Keratinocyte (primary cell): Measurements from ENCODE around the gene CCDC9. TPM values are rescaled to one million over a fixed set of nuclear protein-coding genes. Genes with fewer than 3 reads are reported as not detected.

Source experiments
- DNase-seq: peaks from one replicate; pipeline ENCODE4 v3.0.0-alpha.2; 2011; ENCODE audit warnings: low read depth, missing footprints, low spot score
- FAIRE-seq: peaks from 2 replicates; lab custom pipeline; 2011; peaks lifted over from hg19 to GRCh38; lab: Jason Lieb, UNC
- H2AFZ ChIP-seq: 2 replicates; pipeline ENCODE4 v1.6.0; 2012; ENCODE audit warnings: low read length, control low read depth, inconsistent platforms; ENCODE audit not compliant: control insufficient read depth
- H3K27ac ChIP-seq: 2 replicates; pipeline ENCODE4 v1.5.1; 2011; ENCODE audit warnings: low read length; ENCODE audit not compliant: control insufficient read depth, insufficient read depth
- H3K27me3 ChIP-seq: 3 replicates; pipeline ENCODE4 v1.6.0; 2011; ENCODE audit warnings: low read length; ENCODE audit not compliant: control insufficient read depth, insufficient read depth; ENCODE audit errors: extremely low read depth
- H3K36me3 ChIP-seq, 2 experiments: 2 replicates in 1 of 2; 3 replicates in 1 of 2; pipeline ENCODE4 v1.5.1; 2011; ENCODE audit warnings: low read length in 2 of 2, mild to moderate bottlenecking in 1 of 2; ENCODE audit not compliant: control insufficient read depth in 2 of 2, insufficient read depth in 2 of 2; ENCODE audit errors: extremely low read depth in 1 of 2
- H3K4me1 ChIP-seq: 3 replicates; pipeline ENCODE4 v1.5.1; 2011; ENCODE audit warnings: low read length; ENCODE audit not compliant: control insufficient read depth, insufficient read depth; ENCODE audit errors: extremely low read depth
- H3K4me2 ChIP-seq: 3 replicates; pipeline ENCODE4 v1.6.0; 2011; ENCODE audit warnings: low read depth, low read length; ENCODE audit not compliant: control insufficient read depth, insufficient read depth; ENCODE audit errors: extremely low read depth
- H3K4me3 ChIP-seq, 3 experiments: fragments of 200-600 bp in 1 of 3; sonication (generic) in 1 of 3; 2 replicates in 2 of 3; 3 replicates in 1 of 3; pipeline ENCODE4 v1.5.1; 2011 to 2016; ENCODE audit warnings: low read length in 3 of 3, mild to moderate bottlenecking in 3 of 3, control low read depth in 2 of 3, inconsistent platforms in 1 of 3, low read depth in 1 of 3, mixed read lengths in 1 of 3, mixed run types in 1 of 3, moderate library complexity in 1 of 3; ENCODE audit not compliant: control insufficient read depth in 2 of 3, insufficient read depth in 2 of 3; ENCODE audit errors: extremely low read depth in 1 of 3
- H3K79me2 ChIP-seq: 2 replicates; pipeline ENCODE4 v1.6.0; 2012; ENCODE audit warnings: low read length; ENCODE audit not compliant: control insufficient read depth, insufficient read depth
- H3K9ac ChIP-seq: 3 replicates; pipeline ENCODE4 v1.6.0; 2011; ENCODE audit warnings: low read length; ENCODE audit not compliant: control insufficient read depth, insufficient read depth; ENCODE audit errors: extremely low read depth
- H3K9me1 ChIP-seq: 3 replicates; pipeline ENCODE4 v1.6.0; 2011; ENCODE audit warnings: low read length; ENCODE audit not compliant: control insufficient read depth, insufficient read depth; ENCODE audit errors: extremely low read depth
- H3K9me3 ChIP-seq: 2 replicates; pipeline ENCODE4 v1.5.1; 2012; ENCODE audit warnings: low read depth, low read length; ENCODE audit not compliant: control insufficient read depth
- H4K20me1 ChIP-seq: 3 replicates; pipeline ENCODE4 v1.6.0; 2011; ENCODE audit warnings: low read length; ENCODE audit not compliant: control insufficient read depth, insufficient read depth; ENCODE audit errors: extremely low read depth
- EZH2 ChIP-seq: IDR thresholded peaks from one replicate; pipeline ENCODE4 v1.6.1; 2012; ENCODE audit warnings: inconsistent platforms, mild to moderate bottlenecking, low read length, moderate library complexity
- dilution Hi-C: fragments of 300-500 bp; cut with MboI; formaldehyde crosslinking; loops from one replicate; pipeline ENCODE4 v1.7.0; 2020; ENCODE audit warnings: low sequenced_read_pairs; ENCODE audit not compliant: extremely low pct_ligation_motif_present
- polyA plus RNA-seq, 5 experiments: library from polyadenylated mRNA; depleted of rRNA in 3 of 5; stranded (reverse) in 3 of 5; stranded (forward) in 1 of 5; unstranded in 1 of 5; fragments of >200 nt; gene quantifications; 1 replicate in 1 of 5; 2 replicates in 3 of 5; 3 replicates in 1 of 5; pipeline versions ENCODE4 v1.2.1 to v1.2.3, GENCODE V29; 2011 to 2012; ENCODE audit warnings: missing spikeins in 2 of 5, low read depth in 1 of 5, low replicate concordance in 1 of 5
- small RNA-seq, 3 experiments: library from RNA; depleted of rRNA; stranded (forward); fragments of <200 nt; gene quantifications; one replicate each; pipeline ENCODE3, GENCODE V24; 2012; ENCODE audit warnings: low read depth in 3 of 3, low replicate concordance in 1 of 3; ENCODE audit not compliant: insufficient read length in 3 of 3
- TF ChIP-seq, protein P1 (sequence below), 3 experiments: IDR thresholded peaks in 1 of 3; conservative IDR thresholded peaks in 1 of 3; optimal IDR thresholded peaks in 1 of 3; 2 replicates in 2 of 3; 3 replicates in 1 of 3; pipeline versions ENCODE3 to v1.5.1; 2011; ENCODE audit warnings: low read length in 3 of 3, mild to moderate bottlenecking in 3 of 3, moderate library complexity in 2 of 3, control low read depth in 1 of 3, inconsistent platforms in 1 of 3; ENCODE audit not compliant: insufficient read depth in 2 of 3; ENCODE audit errors: extremely low read depth in 1 of 3

The CCDC9 gene
- polyA plus RNA-seq, 1 donor (not counting 4 experiments of a cell fraction or from before 2014, with no cell fraction given), result 2.8 TPM

DNA sequence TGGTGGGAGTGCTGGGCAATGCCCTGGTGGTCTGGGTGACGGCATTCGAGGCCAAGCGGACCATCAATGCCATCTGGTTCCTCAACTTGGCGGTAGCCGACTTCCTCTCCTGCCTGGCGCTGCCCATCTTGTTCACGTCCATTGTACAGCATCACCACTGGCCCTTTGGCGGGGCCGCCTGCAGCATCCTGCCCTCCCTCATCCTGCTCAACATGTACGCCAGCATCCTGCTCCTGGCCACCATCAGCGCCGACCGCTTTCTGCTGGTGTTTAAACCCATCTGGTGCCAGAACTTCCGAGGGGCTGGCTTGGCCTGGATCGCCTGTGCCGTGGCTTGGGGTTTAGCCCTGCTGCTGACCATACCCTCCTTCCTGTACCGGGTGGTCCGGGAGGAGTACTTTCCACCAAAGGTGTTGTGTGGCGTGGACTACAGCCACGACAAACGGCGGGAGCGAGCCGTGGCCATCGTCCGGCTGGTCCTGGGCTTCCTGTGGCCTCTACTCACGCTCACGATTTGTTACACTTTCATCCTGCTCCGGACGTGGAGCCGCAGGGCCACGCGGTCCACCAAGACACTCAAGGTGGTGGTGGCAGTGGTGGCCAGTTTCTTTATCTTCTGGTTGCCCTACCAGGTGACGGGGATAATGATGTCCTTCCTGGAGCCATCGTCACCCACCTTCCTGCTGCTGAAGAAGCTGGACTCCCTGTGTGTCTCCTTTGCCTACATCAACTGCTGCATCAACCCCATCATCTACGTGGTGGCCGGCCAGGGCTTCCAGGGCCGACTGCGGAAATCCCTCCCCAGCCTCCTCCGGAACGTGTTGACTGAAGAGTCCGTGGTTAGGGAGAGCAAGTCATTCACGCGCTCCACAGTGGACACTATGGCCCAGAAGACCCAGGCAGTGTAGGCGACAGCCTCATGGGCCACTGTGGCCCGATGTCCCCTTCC, 63.9 kb downstream of the CCDC9 start:
- no peak for FAIRE-seq

More for the DNA sequence above, 63.9 kb downstream of the CCDC9 start:
- Histone ChIP-seq H2AFZ (no peak overlapping the region), H4K20me1 (no peaks in the 10 kb centered on the region), H3K27me3 (no peaks in the 10 kb centered on the region), H3K36me3 (no peaks in the 10 kb centered on the region), H3K9me1 (no peaks in the 10 kb centered on the region), H3K79me2 (no peaks in the 10 kb centered on the region), H3K9me3 (no peaks in the 10 kb centered on the region), H3K27ac (no peak overlapping the region), H3K4me2 (no peak overlapping the region), H3K4me3 (no peak overlapping the region), H3K4me1 (peaks cover 3% of the 10 kb centered on the region), H3K9ac (no peak overlapping the region)
- dilution Hi-C loops, result no loop called here
- DNase-seq, result no peak
- TF ChIP-seq, protein P1, sequence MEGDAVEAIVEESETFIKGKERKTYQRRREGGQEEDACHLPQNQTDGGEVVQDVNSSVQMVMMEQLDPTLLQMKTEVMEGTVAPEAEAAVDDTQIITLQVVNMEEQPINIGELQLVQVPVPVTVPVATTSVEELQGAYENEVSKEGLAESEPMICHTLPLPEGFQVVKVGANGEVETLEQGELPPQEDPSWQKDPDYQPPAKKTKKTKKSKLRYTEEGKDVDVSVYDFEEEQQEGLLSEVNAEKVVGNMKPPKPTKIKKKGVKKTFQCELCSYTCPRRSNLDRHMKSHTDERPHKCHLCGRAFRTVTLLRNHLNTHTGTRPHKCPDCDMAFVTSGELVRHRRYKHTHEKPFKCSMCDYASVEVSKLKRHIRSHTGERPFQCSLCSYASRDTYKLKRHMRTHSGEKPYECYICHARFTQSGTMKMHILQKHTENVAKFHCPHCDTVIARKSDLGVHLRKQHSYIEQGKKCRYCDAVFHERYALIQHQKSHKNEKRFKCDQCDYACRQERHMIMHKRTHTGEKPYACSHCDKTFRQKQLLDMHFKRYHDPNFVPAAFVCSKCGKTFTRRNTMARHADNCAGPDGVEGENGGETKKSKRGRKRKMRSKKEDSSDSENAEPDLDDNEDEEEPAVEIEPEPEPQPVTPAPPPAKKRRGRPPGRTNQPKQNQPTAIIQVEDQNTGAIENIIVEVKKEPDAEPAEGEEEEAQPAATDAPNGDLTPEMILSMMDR (optimal IDR thresholded peaks at IDR 0.05 in 1 of 3, IDR thresholded peaks at IDR 0.05 in 1 of 3, conservative IDR thresholded peaks at IDR 0.05 in 1 of 3; ENCODE audit: extremely low read depth in 1 of 3, insufficient read depth in 2 of 3, low read length in 3 of 3), result no peak
- TF ChIP-seq EZH2, result no peak

Small RNAs within 50 kb of the gene (small RNA-seq; reads per million reads assigned to genes)
- 0 reads per million in 3 experiments for gene MIR3190

Other genes with a start within 250 kb of the CCDC9 start
- gene NPAS1, start 236.7 kb upstream of the CCDC9 start, polyA plus RNA-seq, result 0.42 to 0.81 TPM (median 0.42 TPM) in 3 replicates
- gene TMEM160, start 207.9 kb upstream of the CCDC9 start, polyA plus RNA-seq, result 11.1 to 19.9 TPM (median 11.5 TPM) in 3 replicates
- 2.9 to 12.6 TPM (median 5.6 TPM) in 3 replicates for gene ZC3H4, start 142.7 kb upstream of the CCDC9 start, polyA plus RNA-seq
- gene SAE1, start 125.7 kb upstream of the CCDC9 start, polyA plus RNA-seq, result 58.7 to 107 TPM (median 102 TPM) in 3 replicates
- 0.60 to 1.1 TPM (median 0.89 TPM) in 3 replicates for gene BBC3, start 25.3 kb upstream of the CCDC9 start, polyA plus RNA-seq
- gene INAFM1, start 18.4 kb downstream of the CCDC9 start, polyA plus RNA-seq, result 0.35 to 0.68 TPM (median 0.50 TPM) in 3 replicates
- 0.15 to 0.63 TPM (median 0.42 TPM) in 3 replicates for gene C5AR1, start 53.3 kb downstream of the CCDC9 start, polyA plus RNA-seq
- 0.01 TPM in 1 of 3 replicates, not detected in the others for gene C5AR2, start 75.7 kb downstream of the CCDC9 start, polyA plus RNA-seq
- gene DHX34, start 92.8 kb downstream of the CCDC9 start, polyA plus RNA-seq, result 6.4 to 9.1 TPM (median 8.9 TPM) in 3 replicates
- 1.7 to 4.3 TPM (median 3.0 TPM) in 3 replicates for gene MEIS3, start 163.0 kb downstream of the CCDC9 start, polyA plus RNA-seq
- 0.03 to 0.17 TPM (median 0.04 TPM) in 3 replicates for gene SLC8A2, start 215.4 kb downstream of the CCDC9 start, polyA plus RNA-seq
- 7.0 to 10.2 TPM (median 7.3 TPM) in 3 replicates for gene KPTN, start 227.7 kb downstream of the CCDC9 start, polyA plus RNA-seq